ENCODE data around the gene NFU1.
A peak's percentile ranks its signal among the peaks of the same experiment; 100 is the strongest.
"Not testable (repeated sequence)": the region's sequence is repeated elsewhere in the genome, so short reads cannot be mapped to it uniquely, and the experiment has no call there.

NFU1 gene

DNA sequence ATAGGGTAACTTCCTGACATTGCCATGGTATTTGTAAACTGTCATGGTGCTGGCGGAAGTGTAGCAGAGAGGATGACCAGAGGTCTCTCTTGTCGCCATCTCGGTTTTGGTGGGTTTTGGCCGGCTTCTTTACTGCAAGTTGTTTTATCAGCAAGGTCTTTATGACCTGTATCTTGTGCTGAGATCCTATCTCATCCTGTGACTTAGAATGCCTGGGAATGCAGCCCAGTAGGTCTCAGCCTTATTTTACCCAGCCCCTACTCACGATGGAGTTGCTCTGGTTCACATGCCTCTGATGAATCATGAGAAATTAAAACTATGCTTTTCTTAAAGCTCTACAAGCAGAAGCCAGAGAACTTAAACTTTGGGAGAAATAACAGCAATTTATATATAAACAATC lies 12.7 kb upstream of the NFU1 start:
- no peak for DNase-seq

- DNase-seq = not testable (repeated sequence)
Measured at GRCh38 chr2:69443673-69444072, 6.4 kb upstream of the NFU1 start.

DNA sequence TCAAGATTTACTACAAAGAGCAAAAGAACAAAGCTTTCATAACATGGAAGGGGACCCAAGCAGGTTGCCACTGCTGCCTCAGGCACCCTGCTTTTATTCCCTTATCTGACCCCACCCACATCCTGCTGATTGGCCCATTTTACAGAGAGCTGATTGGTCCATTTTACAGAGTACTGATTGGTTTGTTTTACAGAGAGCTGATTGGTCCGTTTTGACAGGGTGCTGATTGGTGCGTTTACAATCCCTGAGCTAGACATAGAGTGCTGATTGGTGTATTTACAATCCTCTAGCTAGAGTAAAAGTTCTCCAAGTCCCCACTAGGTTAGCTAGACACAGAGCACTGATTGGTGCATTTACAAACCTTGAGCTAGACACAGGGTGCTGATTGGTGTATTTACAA lies 2.3 kb upstream of the NFU1 start:
- DNase-seq = not testable (repeated sequence)

- no peak for DNase-seq
Measured at GRCh38 chr2:69438580-69438979, 1.3 kb upstream of the NFU1 start.

DNA sequence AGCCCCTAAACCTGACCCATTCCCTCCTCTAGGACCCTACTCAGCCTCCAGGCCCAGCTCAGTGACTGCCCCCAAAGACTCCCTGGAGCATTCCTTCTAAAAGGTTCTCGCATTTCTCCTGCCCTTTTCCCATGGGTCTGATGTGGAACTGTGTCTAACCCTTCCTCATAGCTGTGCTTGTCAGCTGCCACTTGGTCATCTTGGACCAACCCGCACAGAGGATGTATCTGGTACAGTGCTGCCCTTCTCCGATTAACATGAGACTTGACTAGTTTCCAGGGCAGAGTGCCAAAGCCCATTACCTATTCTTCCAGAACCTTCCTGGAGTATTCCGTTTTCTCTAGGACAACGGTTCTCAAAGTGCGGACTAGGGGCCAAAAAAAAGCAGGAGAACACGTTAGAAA lies 518 bp upstream of the NFU1 start:
- DNase-seq = no peak

DNA sequence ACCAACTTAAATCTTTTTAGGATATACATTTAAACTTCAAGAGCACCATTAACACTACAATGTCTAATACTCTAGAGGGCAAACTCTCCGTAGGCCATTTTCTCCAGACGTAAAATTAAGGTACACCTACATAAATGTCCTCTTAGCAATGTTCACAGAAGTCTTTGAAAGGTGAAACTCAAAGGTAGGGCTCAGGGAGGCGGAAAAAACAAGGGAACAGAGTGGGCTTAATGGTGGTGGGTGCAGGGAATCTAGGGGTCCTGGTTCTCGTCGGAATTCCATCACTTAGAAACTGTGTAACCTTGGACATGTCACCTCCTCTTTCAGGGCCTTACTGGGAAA lies 668 bp downstream of the NFU1 start:
- DNase-seq = peak; percentile 36

GRCh38 chr2:69434753-69435152 lies 2.5 kb downstream of the NFU1 start:
- no peak for DNase-seq

- DNase-seq = no peak
Measured at GRCh38 chr2:69429491-69430183, 7.6 kb downstream of the NFU1 start.

DNA sequence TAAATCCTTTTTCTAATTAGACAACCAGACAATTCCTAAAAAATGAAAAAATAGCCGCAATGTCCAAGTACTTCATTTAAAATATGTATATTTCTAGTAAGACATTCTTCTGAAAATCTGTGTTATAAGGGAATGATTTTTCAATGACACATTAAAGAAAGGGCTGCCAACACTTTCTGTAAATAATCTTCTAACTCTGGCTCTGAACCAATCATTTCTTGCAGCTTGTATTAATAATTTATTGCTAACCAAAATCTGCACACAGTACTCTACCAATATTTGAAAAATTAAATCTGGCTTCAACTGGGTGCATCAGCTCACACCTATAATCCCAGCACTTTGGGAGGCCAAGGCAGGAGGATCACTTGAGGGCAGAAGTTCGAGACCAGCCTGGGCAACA lies 8.3 kb downstream of the NFU1 start:
- peak; percentile 7 for DNase-seq

DNA sequence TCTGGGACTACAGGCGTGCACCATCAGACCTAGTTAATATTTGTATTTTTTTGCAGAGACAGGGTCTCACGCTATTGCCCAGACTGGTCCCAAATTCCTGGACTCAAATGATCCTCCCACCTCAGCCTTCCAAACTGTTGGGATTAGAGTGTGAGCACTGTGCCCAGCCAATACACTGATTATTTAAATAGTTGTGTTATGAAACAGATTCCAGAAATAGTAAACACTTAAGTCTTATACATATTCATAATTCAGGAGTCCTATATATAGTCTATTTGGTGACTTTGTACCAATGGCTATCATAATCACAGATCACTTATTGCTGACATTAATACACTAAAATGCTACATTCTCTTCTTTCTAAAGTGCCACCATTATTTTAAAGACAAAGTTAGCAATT lies 12.8 kb downstream of the NFU1 start:
- DNase-seq = no peak

DNA sequence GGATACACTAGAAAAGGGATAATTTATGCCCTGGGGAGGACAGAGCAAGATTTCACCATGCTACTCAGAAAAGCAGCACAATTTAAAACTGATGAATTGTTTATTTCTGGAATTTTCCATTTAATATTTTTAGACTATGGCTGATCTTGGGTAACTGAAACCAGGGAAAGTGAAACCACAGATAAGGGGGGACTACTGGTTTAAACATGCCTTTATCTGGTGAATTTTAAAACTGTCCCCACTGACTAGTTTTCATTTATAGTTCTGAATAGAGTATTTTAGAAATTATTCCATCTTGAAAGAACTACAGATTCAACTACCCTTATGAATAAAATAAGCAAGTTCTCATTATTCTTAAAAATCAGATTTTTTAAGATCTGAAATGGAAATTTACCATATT lies 15.0 kb downstream of the NFU1 start:
- no peak for DNase-seq

DNA sequence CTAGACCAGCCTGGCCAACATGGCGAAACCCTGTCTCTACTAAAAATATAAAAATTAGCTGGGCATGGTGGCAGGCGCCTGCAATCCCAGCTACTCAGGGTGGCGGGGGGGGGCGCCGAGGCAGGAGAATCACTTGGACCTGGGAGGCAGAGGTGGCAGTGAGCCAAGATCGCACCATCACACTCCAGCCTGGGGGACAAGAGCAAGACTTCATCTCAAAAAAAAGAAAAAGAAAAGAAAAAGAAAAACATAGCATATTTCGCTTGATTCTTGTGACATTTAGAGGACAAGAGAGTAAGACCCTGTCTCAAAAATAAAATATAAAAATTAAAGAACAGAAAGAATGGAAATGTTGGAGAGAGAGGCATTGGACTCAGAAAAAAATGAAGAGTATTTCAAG lies 18.1 kb downstream of the NFU1 start:
- DNase-seq = not testable (repeated sequence)

DNA sequence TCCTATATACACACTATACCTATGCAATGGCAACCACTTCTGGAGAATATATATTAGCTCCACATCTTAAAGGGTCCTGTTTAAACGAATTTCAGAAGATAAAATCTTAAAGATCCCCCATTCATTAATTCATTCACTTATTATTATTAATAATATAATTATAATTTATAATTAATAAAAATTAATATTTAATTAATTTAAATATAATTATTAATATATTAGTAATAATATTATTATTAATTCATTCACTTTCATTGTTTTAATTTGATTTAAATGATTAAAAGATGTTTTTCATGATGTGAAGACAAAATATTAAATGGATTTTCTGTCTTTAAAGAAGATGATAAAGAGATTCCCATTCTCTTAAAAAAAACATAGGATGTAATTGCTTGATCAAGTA lies 21.1 kb downstream of the NFU1 start:
- DNase-seq = no peak

DNA sequence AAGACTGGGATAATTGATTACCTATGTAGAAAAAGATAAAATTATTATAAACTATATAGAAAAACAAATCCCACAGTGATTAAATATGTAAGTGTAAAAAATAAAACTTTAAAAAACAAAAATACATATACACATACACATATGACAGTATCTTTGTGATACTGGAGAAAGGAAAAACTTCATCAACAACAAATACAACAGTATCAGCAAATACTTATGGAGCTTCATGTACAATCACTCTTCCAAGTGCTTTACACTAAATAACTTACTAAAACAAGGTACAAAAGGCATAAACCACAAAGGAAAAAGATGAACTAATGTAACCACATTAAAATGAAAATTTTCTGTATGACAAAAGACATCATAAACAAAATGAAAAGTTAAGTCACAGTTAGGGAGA lies 26.1 kb downstream of the NFU1 start:
- DNase-seq = no peak

DNA sequence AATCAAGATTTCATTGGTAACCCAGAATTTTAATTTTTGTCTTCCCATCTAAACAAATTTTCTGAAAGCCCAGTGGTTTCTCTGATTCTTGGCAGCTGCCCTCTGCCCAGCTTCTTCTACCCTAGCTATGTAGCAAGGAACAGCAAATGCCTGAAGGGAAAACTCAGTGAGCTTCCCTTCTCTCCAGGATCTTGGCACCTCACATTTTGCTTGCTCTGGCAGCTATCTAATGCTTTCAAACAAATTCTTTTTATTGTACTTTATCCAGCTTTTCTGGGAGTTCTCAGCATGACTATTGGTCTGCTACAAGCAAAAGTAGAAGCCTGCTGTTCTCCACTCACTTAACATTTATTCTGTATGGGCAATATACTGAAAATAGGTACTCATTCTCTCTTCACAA lies 31.9 kb downstream of the NFU1 start:
- DNase-seq = no peak

DNA sequence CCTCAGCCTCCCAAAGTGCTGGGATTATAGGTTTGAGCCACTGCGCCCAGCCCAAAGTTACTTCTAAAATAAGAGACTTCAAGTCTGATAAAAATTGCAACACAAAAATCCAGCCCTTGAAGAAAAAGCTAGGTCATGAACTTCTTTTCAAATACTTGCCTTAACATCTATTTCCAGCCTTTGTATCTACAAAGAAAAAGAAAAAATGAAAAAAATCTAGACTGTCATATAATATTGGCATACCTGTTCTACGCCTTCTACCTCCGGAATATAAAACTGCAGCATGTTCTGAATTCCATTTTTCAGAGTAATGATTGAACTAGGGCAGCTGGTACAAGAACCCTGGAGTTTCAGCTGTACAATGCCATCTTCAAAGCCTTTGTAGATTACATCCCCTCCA lies 37.1 kb downstream of the NFU1 start:
- DNase-seq = no peak

DNA sequence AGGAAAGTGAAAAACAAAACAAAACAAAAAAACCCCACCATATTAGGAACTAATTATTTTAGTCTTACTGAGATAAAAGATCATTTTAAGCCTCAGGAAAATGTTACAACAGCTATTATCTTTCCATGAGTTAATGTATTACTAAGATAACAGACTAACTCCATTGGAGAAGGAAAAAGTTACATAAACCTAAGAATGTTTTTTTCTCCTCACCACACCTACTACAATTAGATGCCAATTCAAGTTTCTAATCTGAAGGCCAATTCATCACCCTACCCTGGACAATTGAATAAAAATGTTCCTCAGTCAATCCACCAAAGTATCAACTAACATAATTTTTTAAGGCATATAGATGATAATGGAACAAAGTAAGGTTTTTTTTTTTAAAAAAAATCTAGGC lies 40.0 kb downstream of the NFU1 start:
- no peak for DNase-seq

DNA sequence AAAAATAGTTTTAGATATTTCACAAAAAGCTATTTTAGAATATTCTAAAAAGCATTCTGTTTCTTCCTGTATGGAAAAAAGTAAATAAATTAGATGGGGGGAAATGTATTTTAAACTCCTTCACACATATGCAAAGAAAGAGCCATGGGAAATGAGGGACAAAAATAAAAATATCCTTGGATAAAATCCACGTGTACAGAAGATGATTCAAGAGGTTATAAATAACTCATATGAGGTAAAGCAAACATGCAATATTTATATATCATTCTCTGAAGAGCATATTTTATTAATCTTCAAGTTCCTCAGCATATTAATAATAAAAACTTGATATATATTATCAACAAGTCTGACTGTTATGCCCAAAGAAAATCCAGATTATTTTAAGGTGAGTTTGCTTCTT lies 41.4 kb downstream of the NFU1 start:
- no peak for DNase-seq

DNA sequence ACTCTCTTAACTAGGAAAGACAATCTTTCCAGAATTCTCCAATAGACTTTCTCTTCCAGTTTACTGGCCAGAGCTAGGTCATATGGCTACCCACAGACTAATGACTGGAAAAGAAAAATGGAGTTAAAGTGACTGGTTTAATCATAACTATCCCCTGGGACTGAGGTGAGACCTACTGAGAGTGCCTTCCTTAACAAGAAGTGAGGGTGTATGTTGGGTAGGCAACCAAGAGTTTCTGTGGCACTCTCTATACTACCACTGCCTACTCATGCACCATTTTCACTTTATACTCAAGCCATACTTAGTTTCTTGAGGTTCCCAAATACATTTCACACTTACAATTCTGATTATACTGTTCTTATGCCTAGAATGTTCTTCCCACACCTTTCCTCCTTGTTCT lies 43.3 kb downstream of the NFU1 start:
- no peak for DNase-seq

DNA sequence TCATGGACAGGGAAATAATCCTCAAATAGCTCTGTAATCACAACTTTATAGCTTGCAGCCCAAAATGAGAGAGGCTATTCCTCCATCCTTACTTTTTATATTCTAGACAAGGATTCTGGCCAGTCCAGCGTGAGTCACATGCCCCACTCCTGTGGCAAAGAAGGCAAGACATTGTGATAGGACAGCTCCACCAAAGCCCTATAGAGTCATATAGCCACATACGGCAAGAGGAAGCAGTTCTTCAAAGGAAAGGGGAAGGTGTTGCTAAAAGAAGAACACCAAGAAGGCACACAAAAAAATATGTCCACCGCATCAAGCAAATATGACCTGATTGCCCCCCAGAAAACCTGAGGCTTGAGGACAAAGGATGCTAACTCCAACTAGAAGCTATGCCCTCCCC lies 46.8 kb downstream of the NFU1 start:
- no peak for DNase-seq

DNA sequence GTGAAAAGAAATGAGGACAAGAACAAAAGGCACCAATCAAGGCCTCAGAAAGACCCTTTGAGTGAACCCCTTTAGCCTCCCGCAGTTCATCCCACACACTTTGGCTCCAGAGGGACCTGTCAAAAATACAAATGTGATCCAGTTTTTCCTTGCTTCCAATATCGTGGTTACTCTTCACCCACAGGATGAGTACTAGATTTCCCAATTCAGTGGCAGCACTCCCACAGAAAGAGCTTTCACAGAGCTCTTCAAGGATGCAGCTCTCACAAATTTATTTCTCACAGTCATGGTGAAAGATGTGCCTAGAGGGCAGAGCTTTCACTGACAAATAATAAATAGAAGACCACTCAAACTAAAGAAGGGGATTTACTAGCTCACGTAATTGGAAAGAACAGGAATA lies 47.2 kb downstream of the NFU1 start:
- no peak for DNase-seq

- no peak for DNase-seq
Measured at GRCh38 chr2:69389271-69389670, 48.0 kb downstream of the NFU1 start.

DNA sequence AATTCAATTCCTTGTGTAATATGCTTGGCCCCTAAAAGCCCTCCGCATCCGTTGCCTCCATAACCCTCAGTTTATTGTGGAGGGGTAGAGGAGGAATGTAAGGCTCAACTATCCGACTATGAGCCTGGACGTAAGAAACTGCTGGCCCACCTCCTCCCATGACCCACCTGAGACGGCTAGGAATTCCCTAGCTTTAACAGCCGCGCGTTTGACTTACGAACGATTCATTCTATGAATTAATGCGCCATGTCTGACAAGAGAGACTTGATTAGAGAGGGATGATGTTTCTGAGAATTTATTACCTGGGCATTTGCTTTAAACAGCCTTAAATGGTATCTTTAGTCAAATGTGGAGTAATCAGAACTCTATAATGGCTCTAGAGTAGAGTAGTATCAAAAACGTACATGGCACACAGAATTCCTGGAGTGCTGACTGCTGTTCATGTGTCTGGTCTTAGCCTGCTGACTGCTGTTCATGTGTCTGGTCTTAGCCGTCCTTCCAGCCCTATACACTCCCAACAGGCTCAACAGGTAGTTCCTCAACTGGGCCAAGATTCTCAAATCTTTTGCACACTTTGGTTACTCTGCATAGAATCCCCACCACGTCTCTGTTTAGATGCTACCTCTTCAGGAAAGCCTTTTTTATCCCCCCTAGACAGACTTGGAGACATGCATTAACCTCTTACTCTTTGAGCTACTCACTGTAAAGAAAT lies 49.3 kb downstream of the NFU1 start:
- DNase-seq = no peak

GRCh38 chr2:69386789-69387734 lies 50.2 kb downstream of the NFU1 start, which contains the start of gene GFPT1:
GFPT1 (minus strand) TSS chr2:69387227; CDS start chr2:69387071, 156 bp downstream.
- DNase-seq = peak; percentile 90
